GM12878 (cell line): ENCODE measurements around the gene SIL1. TPM values are rescaled to one million over a fixed set of nuclear protein-coding genes. Genes with fewer than 3 reads are reported as not detected.

Experiments
- ATAC-seq: fragments of 200-7000 bp; cut with Tn5 transposase; 3 replicates; pipeline ENCODE4 v1.9.1; 2020; ENCODE audit warnings: mild to moderate bottlenecking, moderate library complexity
- BruUV-seq: library from RNA; stranded (reverse); fragments of 400-500 nt; replicated peaks from 2 replicates; lab custom pipeline; 2021; lab: Mats Ljungman, UMichigan
- CTCF ChIA-PET: fragments of 300-600 bp; sonication (Branson Sonifier 250); formaldehyde crosslinking; extraction: SDS; loops from one replicate; lab custom pipeline; 2021; ENCODE audit warnings: inconsistent platforms; lab: Yijun Ruan, JAX
- POLR2A ChIA-PET: fragments of 350-600 bp; formaldehyde crosslinking; extraction: SDS; loops from one replicate; lab custom pipeline; 2021; ENCODE audit warnings: inconsistent platforms; lab: Charles Lee
- RAD21 ChIA-PET: fragments of 300-600 bp; sonication (Branson Sonifier 250); formaldehyde crosslinking; loops from one replicate; lab custom pipeline; 2023; ENCODE audit warnings: antibody characterized with exemption; ENCODE audit not compliant: unreplicated experiment; lab: Charles Lee
- SMC1A ChIA-PET: fragments of 300-600 bp; sonication (Branson Sonifier 250); formaldehyde crosslinking; loops from one replicate; lab custom pipeline; 2023; ENCODE audit not compliant: unreplicated experiment, uncharacterized antibody; lab: Charles Lee
- DNase-seq: peaks from one replicate; pipeline ENCODE4 v3.0.0-alpha.2; 2011; ENCODE audit warnings: low read depth, low spot score
- FAIRE-seq: peaks from 3 replicates; lab custom pipeline; 2011; peaks lifted over from hg19 to GRCh38; lab: Jason Lieb, UNC
- H2AFZ ChIP-seq: 2 replicates; pipeline ENCODE4 v1.6.0; 2011; ENCODE audit warnings: low read depth, low read length, control low read depth; ENCODE audit not compliant: control insufficient read depth
- H3K27ac ChIP-seq: 2 replicates; pipeline ENCODE4 v1.5.1; 2011; ENCODE audit warnings: control low read depth; ENCODE audit not compliant: control insufficient read depth, insufficient read depth
- H3K27me3 ChIP-seq, 2 experiments: replicated peaks in 1 of 2; 2 replicates each; pipeline versions ENCODE4 v1.6.0 to v1.6.1; 2011; ENCODE audit warnings: low read length in 1 of 2; ENCODE audit not compliant: control insufficient read depth in 2 of 2, insufficient read depth in 2 of 2
- H3K36me3 ChIP-seq, 2 experiments: 2 replicates each; pipeline ENCODE4 v1.5.1; 2011; ENCODE audit warnings: low read length in 1 of 2; ENCODE audit not compliant: control insufficient read depth in 2 of 2, insufficient read depth in 2 of 2
- H3K4me1 ChIP-seq: 2 replicates; pipeline ENCODE4 v1.6.1; 2011; ENCODE audit warnings: mild to moderate bottlenecking, low read length, moderate library complexity, mixed read lengths; ENCODE audit not compliant: control insufficient read depth, insufficient read depth
- H3K4me2 ChIP-seq: 2 replicates; pipeline ENCODE4 v1.6.0; 2011; ENCODE audit warnings: control low read depth; ENCODE audit not compliant: control insufficient read depth, insufficient read depth
- H3K4me3 ChIP-seq: fragments of 200-600 bp; sonication (generic); 2 replicates; pipeline ENCODE4 v1.5.1; 2016
- H3K79me2 ChIP-seq: 2 replicates; pipeline ENCODE4 v1.6.0; 2011; ENCODE audit warnings: low read length; ENCODE audit not compliant: control insufficient read depth, insufficient read depth
- H3K9ac ChIP-seq: 2 replicates; pipeline ENCODE4 v1.8.0; 2011; ENCODE audit warnings: low read length, control low read depth, mixed read lengths; ENCODE audit not compliant: control insufficient read depth, insufficient read depth
- H3K9me3 ChIP-seq: replicated peaks from 3 replicates; pipeline ENCODE4 v1.5.1; 2011; ENCODE audit warnings: mild to moderate bottlenecking, low read length; ENCODE audit not compliant: control insufficient read depth, insufficient read depth
- H4K20me1 ChIP-seq: 2 replicates; pipeline ENCODE4 v1.6.0; 2011; ENCODE audit not compliant: control insufficient read depth, insufficient read depth
- BACH1 ChIP-seq: fragments of 450-650 bp; IDR thresholded peaks from 2 replicates; pipeline ENCODE4 v1.6.1; 2017; ENCODE audit warnings: mild to moderate bottlenecking, borderline replicate concordance
- BMI1 ChIP-seq: fragments of 450-650 bp; IDR thresholded peaks from 2 replicates; pipeline ENCODE4 v1.6.1; 2016; ENCODE audit warnings: mild to moderate bottlenecking, moderate library complexity, borderline replicate concordance
- CREB1 ChIP-seq: IDR thresholded peaks from 2 replicates; pipeline ENCODE4 v1.6.1; 2012; ENCODE audit warnings: low read depth, mild to moderate bottlenecking, inconsistent platforms
- EGR1 ChIP-seq, 2 experiments: IDR thresholded peaks; 1 replicate in 1 of 2; 2 replicates in 1 of 2; pipeline ENCODE4 v1.6.1; 2011 to 2012; ENCODE audit warnings: low read depth in 2 of 2, low read length in 2 of 2, borderline replicate concordance in 1 of 2, mild to moderate bottlenecking in 1 of 2, moderate library complexity in 1 of 2
- MEF2B ChIP-seq: fragments of 450-650 bp; IDR thresholded peaks from 2 replicates; pipeline ENCODE4 v1.6.1; 2018; ENCODE audit warnings: mild to moderate bottlenecking, moderate library complexity; ENCODE audit not compliant: partially characterized antibody, poor library complexity, severe bottlenecking
- SIN3A ChIP-seq: IDR thresholded peaks from 2 replicates; pipeline ENCODE4 v1.6.1; 2012; ENCODE audit warnings: low read depth, low read length, improper control_type of control experiment
- TAF1 ChIP-seq: IDR thresholded peaks from 2 replicates; pipeline ENCODE4 v1.6.1; 2011; ENCODE audit warnings: mild to moderate bottlenecking, low read depth, low read length, borderline replicate concordance
- ZNF207 ChIP-seq: fragments of 450-650 bp; IDR thresholded peaks from 2 replicates; pipeline ENCODE4 v1.6.1; 2014; ENCODE audit warnings: antibody characterized with exemption, mild to moderate bottlenecking, borderline replicate concordance
- WGBS: methylation state at CpG from one replicate; pipeline ENCODE4 v1.1.6; 2016; ENCODE audit warnings: low lambda C conversion rate; ENCODE audit not compliant: insufficient replicate concordance, insufficient coverage; ENCODE audit errors: missing lambda C conversion rate; 5-methylcytosine and 5-hydroxymethylcytosine counted together
- in situ Hi-C: fragments of 300-500 bp; cut with MboI; formaldehyde crosslinking; loops from 9 replicates; pipeline ENCODE4 v1.14.3; 2018; ENCODE audit warnings: mixed read lengths
- intact Hi-C: fragments of 100-400 bp; cut with micrococcal nuclease; formaldehyde crosslinking; loops from one replicate; pipeline ENCODE4 v1.14.2; 2022; ENCODE audit not compliant: unreplicated experiment
- polyA plus RNA-seq, 11 experiments: library from polyadenylated mRNA; depleted of rRNA in 4 of 11; unstranded in 6 of 11; stranded (reverse) in 5 of 11; fragments of >200 nt; fragmentation: Nextera tagmentation in 4 of 11; fragmentation: Illumina TruSeq in 1 of 11; extraction: Ambion mirVana in 4 of 11; extraction: Trizol in 1 of 11; gene quantifications; 1 replicate in 1 of 11; 2 replicates in 10 of 11; pipeline versions ENCODE4 v1.2.1 to v1.2.3, GENCODE V29; 2011 to 2016; ENCODE audit warnings: inconsistent platforms in 2 of 11, missing spikeins in 2 of 11, low read depth in 1 of 11
- total RNA-seq, 4 experiments: library from RNA; depleted of rRNA in 3 of 4; stranded (reverse); fragments of >200 nt in 3 of 4; fragmentation: Illumina TruSeq in 1 of 4; extraction: Trizol in 1 of 4; gene quantifications; 2 replicates each; pipeline versions ENCODE4 v1.2.1 to v1.2.3, GENCODE V29; 2013 to 2021
- TF ChIP-seq, protein P1 (sequence below): IDR thresholded peaks from 2 replicates; pipeline ENCODE4 v1.6.1; 2012; ENCODE audit warnings: low read depth, low read length, improper control_type of control experiment
- TF ChIP-seq, protein P2 (sequence below): IDR thresholded peaks from 2 replicates; pipeline ENCODE4 v1.6.1; 2011; ENCODE audit warnings: borderline replicate concordance, low read depth, mild to moderate bottlenecking, moderate library complexity, mixed read lengths, low read length; ENCODE audit not compliant: insufficient read depth; ENCODE audit errors: extremely low read length

The SIL1 gene
- total and polyA plus RNA-seq, 10 of the 15 experiments (the other 5 are each of a cell fraction or from before 2014, with no cell fraction given) = 4.1 to 49.8 (median 29.4) TPM

DNA sequence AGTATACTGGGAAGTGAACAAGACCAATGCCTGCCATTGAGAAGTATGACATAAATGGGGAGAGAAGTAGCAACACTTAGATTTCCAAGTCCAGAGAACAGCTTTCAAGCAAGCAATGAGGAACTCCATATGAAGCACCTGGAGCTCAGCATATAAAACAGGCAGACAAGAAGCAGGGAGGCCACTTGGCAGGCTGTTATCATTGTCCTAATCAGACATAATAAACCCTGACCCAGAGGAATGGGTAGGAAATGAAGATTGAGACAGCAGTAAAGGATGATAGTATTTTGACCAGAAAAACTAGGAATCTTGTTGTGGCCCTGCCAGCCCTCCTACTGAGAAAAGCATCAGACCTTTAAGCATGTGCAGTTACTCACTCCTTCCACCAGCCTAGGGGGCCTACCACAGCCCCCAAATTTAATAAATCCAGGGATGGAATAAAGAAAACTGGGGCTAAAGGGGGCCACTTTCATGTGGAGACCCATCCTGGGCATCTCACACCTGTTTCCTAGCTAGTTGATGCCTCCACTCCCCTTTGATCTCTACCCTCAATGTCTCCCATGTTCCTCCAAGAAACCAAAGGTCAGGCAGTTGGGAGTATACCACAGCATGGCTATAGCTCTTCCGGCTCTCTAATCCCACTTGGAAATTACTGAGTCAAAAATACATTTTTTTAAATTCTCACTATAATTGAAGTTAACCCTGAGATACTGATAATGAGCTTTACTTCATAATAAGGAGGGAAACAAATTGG lies 135.1 kb downstream of the SIL1 start:
- DNase-seq = no peak

More for the DNA sequence above, 135.1 kb downstream of the SIL1 start:
- CTCF ChIA-PET = interaction anchor here (0.5 to 1.1 kb wide), 3 partner anchors 17 to 1312 kb away, joined by 3 to 4 read pairs (median 4); no protein-coding TSS in a partner anchor
- Histone ChIP-seq H3K79me2 (no peaks in the 10 kb centered on the region; the same call in 1 of the 2 replicates), H3K36me3 (no peaks in the 10 kb centered on the region; a peak in 1 of 4 replicates), H4K20me1 (no peaks in the 10 kb centered on the region), H3K4me1 (peaks cover 8% of the 10 kb centered on the region), H3K4me2 (no peak overlapping the region), H3K9me3 (no peaks in the 10 kb centered on the region), H3K9ac (no peak overlapping the region), H3K27ac (no peak overlapping the region), H3K4me3 (no peak overlapping the region), H2AFZ (no peak overlapping the region), H3K27me3 (no peaks in the 10 kb centered on the region)
- TF ChIP-seq BACH1 = no peak
- TF ChIP-seq CREB1 = no peak
- no peak for TF ChIP-seq SIN3A
- TF ChIP-seq MEF2B = no peak
- TF ChIP-seq BMI1 = no peak
- TF ChIP-seq TAF1 = no peak
- TF ChIP-seq, protein P1, sequence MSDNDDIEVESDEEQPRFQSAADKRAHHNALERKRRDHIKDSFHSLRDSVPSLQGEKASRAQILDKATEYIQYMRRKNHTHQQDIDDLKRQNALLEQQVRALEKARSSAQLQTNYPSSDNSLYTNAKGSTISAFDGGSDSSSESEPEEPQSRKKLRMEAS = no peak
- no peak for TF ChIP-seq EGR1 (IDR thresholded peaks at IDR 0.05; ENCODE audit: borderline replicate concordance in 1 of 2, low read depth in 2 of 2, low read length in 2 of 2)
- TF ChIP-seq, protein P2, sequence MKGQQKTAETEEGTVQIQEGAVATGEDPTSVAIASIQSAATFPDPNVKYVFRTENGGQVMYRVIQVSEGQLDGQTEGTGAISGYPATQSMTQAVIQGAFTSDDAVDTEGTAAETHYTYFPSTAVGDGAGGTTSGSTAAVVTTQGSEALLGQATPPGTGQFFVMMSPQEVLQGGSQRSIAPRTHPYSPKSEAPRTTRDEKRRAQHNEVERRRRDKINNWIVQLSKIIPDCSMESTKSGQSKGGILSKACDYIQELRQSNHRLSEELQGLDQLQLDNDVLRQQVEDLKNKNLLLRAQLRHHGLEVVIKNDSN = no peak
- TF ChIP-seq ZNF207 = no peak
- no TSS peak for BruUV-seq
- ATAC-seq = no peak
- SMC1A ChIA-PET = interaction anchor here (0.6 to 2.0 kb wide), 5 partner anchors 13 to 193 kb away, joined by 3 to 5 read pairs (median 3); no protein-coding TSS in a partner anchor
- POLR2A ChIA-PET = interaction anchor here (1.3 kb wide), 1 partner anchor 13 kb away, joined by 6 read pairs; no protein-coding TSS in a partner anchor
- RAD21 ChIA-PET = interaction anchor here (0.6 kb wide), 1 partner anchor 101 kb away, joined by 3 read pairs; no protein-coding TSS in a partner anchor
- intact Hi-C loops = no loop called here
- FAIRE-seq = no peak
- in situ Hi-C loops = no loop called here
- 100% methylated on average over 1 of the region's 1 CpG for WGBS
